GM19324 (cell line): ENCODE measurements around the gene ERC1.
"Not testable (repeated sequence)": the region's sequence is repeated elsewhere in the genome, so short reads cannot be mapped to it uniquely, and the experiment has no call there.

Experiments
- ATAC-seq: cut with Tn5 transposase; IDR thresholded peaks from one replicate; pipeline ENCODE4 v1.9.1; 2021; ENCODE audit warnings: mild to moderate bottlenecking, moderate library complexity; ENCODE audit not compliant: unreplicated experiment, low FRiP score

The ERC1 gene

DNA sequence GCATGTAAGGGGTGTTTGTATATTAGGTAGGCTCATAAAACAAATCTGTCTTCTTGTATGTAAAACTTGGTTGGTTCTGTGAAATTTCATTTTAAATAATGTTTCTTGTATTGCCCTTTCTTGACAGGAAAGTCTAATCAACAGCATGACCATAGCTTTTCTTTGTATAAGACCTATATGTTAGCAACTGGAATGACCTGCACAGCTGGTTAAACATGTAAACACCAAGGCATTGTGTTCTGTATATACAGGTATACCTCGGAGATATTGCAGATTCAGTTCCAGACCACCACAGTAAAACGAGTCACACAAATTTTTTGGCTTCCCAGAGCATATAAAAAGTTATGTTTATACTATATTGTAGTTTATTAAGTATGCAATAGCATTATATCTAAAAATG, 183.6 kb downstream of the ERC1 start:
- no peak for ATAC-seq

DNA sequence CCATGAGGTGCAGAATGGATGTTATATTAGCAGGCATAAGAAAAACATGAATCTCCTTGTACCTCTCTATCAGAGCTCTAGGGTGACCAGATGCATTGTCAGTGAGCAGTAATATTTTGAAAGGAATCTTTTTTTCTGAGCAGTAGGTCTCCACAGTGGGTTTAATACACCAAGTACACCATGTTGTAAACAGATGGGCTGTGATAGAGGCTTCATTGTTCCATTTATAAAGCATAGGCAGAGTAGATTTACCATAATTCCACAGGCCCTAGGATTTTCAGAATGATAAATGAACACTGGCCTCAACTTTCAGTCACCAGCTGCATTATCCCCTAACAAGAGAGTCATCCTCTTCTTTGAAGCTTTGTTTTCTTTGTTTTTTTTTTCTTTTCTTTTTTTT, 185.2 kb downstream of the ERC1 start:
- no peak for ATAC-seq

DNA sequence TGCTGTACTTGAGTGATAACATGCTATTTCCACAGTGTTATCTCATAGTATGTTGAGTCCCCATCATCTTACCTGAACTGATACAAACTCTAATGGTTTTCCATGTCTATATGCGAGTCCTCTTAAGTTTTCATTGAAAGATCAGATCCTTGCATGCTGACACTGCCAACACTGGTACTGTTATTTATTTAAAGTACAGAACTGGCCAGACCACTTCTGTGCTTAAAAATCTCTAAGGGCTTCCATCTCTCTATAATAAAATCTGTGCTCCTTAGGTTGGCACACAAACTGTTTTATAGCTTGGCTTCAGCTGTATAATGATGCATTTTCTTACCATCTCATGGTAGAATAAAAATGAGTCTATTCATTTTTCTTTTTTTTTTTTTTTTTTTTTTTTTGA, 188.1 kb downstream of the ERC1 start:
- no peak for ATAC-seq

DNA sequence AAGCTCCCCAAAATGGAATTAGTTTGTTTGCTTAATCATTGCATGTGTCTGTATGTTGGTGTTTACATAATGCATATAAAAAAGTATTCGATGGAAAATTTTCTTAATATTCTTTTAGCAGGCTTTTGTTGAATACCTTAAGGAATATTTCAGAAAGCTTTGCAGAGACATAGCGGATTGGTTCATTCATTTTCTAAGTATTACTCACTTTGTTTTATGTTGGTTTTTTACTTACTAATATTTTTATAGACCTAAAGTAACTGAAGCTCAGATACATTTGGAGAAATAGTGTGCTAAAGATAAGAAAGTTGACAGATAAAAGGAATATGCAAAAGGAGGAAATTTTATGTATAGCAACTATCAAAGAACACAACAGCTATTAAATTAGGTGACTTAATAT, 191.0 kb downstream of the ERC1 start:
- ATAC-seq, result no peak

GRCh38 chr12:1184402-1184801, 193.4 kb downstream of the ERC1 start:
- no peak for ATAC-seq

- ATAC-seq, result no peak
These were observed 194.6 kb downstream of the ERC1 start for GRCh38 chr12:1185460-1186182.

DNA sequence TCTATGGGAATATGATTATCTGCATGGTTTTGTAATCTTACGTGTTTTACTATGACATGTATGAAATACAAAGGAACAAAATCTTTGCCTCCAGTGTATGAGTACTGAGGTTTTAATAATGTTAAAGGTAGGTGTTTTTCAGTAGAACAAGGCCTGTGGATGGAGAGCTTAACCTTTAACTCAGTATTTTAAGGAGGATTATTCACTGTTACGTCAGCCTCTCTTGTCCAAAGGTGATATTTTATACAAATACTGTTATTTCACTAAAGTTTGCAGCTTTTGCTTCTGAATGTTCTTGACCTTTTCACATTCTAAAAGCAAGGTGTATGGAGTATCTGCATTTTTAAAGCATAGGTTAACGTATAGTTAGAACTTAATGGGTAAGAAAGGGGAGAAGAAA, 195.3 kb downstream of the ERC1 start:
- ATAC-seq, result no peak

DNA sequence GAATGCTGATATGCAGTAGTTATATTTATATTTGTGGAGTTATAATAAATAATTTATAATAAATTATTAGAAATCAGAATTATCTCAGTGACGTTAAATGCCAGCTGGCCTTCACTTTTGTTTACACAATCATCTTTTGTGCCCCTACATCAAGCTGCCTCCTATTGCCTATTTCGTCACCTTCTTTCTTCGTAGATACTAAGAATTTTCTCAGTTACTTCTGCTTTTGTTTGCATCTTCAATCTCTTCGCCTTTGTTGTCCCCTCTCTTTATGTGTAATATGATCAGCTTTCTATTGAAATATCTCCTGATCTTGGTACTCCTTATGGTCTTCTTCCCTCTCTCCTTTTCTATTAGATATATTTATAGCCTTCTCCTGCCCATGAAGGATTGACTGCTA, 197.0 kb downstream of the ERC1 start:
- no peak for ATAC-seq

GRCh38 chr12:1189163-1189562, 198.1 kb downstream of the ERC1 start:
- ATAC-seq, result no peak

DNA sequence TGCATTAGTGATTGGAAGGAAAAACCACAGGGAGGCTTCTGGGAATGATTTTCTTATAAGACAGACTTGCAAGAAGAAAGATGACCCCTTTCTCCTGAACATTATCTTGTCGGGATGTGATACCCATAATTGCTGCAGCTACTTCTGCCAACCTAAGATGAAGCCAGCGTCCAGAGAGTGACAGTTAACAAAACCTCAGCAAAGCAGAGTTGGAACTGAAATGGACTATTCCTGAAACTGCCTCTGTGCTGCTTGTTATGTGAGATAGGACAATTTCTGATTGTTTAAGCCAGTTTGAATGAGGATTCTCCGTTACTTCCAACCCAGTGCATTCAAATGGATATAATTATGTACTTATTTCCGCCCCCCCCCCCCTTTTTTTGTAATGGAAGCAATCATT, 204.5 kb downstream of the ERC1 start:
- ATAC-seq, result no peak

DNA sequence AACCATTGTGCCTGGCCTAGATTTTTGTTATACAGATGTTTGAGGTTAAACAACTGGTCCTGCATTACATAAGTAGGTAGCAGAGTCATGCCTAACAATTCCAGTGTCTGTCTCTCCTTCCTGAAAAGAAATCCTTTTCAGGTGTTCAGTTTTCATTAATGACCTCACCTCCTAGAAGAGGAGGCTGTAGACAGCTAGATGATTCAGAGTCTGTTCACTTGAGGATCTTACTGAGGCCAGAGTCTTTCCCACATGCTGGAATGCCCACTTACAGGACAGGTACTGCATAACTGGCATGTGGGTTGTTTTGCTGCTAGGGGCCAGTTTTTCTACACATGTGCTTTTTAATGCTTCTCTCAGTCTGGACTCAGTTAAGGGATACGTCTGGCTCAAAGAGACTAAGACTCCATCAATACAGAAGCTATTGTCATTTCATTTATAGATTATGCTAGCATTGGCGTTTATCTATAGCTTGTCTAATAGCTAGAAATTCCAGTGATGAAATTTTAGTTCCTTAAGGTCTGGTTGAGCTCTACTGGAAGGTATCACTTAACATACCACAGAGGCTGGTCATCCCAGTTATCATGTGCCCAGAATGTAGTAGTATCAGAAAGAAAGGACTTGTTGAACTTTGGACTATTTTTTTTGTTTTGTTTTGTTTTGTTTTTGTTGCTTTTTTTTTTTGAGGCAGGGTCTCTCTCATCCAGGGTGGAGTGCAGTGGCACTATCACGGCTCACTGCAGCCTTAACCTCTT, 206.4 kb downstream of the ERC1 start:
- no peak for ATAC-seq

DNA sequence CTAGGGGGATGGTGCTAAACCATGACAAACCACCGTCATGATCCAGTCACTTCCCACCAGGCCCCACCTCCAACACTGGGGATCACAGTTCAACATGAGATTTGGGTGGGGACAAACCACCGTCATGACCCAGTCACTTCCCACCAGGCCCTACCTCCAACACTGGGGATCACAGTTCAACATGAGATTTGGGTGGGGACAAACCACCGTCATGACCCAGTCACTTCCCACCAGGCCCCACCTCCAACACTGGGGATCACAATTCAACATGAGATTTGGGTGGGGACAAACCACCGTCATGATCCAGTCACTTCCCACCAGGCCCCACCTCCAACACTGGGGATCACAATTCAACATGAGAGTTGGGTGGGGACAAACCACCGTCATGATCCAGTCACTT, 207.8 kb downstream of the ERC1 start:
- ATAC-seq, result not testable (repeated sequence)

DNA sequence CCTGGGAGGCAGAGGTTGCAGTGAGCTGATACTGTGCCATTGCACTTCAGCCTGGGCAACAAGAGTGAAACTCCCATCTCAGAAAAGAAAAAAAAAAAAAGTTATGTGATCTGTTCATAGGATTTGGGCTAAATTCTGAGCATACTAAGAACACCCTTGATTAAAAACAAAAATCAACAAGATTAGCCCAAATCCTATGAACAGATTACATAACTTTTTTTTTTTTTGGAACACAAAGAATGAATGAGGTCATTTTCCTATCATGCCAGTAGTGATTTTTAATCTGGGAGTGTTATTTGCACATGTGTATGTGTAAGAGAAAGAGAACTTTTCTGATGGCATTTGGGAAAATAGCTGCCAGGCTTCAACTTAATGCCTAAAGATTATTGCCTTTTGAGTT, 208.7 kb downstream of the ERC1 start:
- ATAC-seq, result no peak

DNA sequence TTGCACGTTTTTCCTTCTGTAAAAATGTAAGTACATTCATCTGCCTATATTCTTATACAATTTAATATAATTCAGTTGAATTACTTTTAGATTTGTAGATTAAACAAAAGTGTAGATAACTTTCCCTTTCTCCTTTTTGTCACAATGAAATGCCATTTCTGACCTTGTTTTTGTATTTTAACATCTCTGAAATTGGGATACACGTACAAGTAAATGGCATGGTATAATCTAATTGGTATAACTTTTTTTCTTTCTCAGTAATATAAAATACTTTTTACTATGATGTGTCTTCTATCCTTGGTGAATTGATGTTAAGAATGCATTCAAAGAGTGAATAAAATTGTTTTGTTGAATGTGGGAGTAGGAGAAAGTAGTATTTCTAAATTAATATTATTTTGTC, 210.0 kb downstream of the ERC1 start:
- ATAC-seq, result no peak

GRCh38 chr12:1201886-1202285, 210.9 kb downstream of the ERC1 start:
- no peak for ATAC-seq

- ATAC-seq, result no peak
These were observed 212.7 kb downstream of the ERC1 start for GRCh38 chr12:1203735-1204019.

- peak; percentile 72 for ATAC-seq
These were observed 213.6 kb downstream of the ERC1 start for GRCh38 chr12:1204581-1205121.

- ATAC-seq, result no peak
These were observed 214.6 kb downstream of the ERC1 start for GRCh38 chr12:1205512-1206060.

GRCh38 chr12:1206118-1206734, 215.2 kb downstream of the ERC1 start:
- ATAC-seq, result no peak

DNA sequence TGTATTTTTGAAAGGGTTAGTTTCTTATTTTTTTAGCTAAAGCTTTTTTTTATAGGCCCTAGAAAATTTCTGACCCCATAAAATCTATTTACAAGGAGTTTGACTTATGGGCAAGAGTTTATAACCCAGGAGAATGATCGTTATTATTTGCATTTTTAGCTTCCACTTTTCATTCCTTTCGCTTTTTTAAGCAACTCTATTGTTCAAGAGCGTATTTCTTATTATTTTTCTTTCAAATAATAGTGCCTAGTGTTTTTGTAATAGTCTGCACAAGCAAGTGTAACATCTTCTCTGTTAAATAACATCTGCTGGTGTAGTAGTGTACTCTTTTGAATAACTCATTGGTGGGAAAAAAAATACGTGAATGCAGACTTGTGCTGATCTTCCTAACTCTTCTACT, 216.3 kb downstream of the ERC1 start:
- no peak for ATAC-seq

- not testable (repeated sequence) for ATAC-seq
These were observed 217.7 kb downstream of the ERC1 start for GRCh38 chr12:1208719-1209118.
